Large intestine (tissue), 3 donors: ENCODE data around the gene PPFIA3. TPM values are rescaled to one million over a fixed set of nuclear protein-coding genes. Genes with fewer than 3 reads are reported as not detected.

Experiments used
- DNase-seq, 2 donors: peaks; one replicate each; pipeline versions ENCODE4 v3.0.0 to v3.0.0-alpha.2; 2013
- H3K27ac ChIP-seq: one replicate; pipeline ENCODE4 v1.5.1; 2013; ENCODE audit warnings: low read length
- H3K27me3 ChIP-seq: 2 replicates; pipeline ENCODE4 v1.6.1; 2013; ENCODE audit warnings: low read length; ENCODE audit not compliant: control insufficient read depth, insufficient read depth
- H3K36me3 ChIP-seq: 2 replicates; pipeline ENCODE4 v1.6.1; 2013; ENCODE audit warnings: low read length; ENCODE audit not compliant: control insufficient read depth, insufficient read depth
- H3K4me1 ChIP-seq: one replicate; pipeline ENCODE4 v1.6.1; 2013; ENCODE audit warnings: low read length; ENCODE audit not compliant: control insufficient read depth, insufficient read depth
- H3K4me3 ChIP-seq: one replicate; pipeline ENCODE4 v1.5.1; 2013; ENCODE audit warnings: low read length
- H3K9me3 ChIP-seq: one replicate; pipeline ENCODE4 v1.6.1; 2013; ENCODE audit warnings: mild to moderate bottlenecking, low read depth, low read length, moderate library complexity; ENCODE audit not compliant: control insufficient read depth
- WGBS: methylation state at CpG from one replicate; pipeline ENCODE4 v1.1.5; 2013; ENCODE audit warnings: low lambda C conversion rate; ENCODE audit not compliant: insufficient coverage; 5-methylcytosine and 5-hydroxymethylcytosine counted together
- polyA plus RNA-seq: library from polyadenylated mRNA; unstranded; fragments of 120-200 nt; gene quantifications from one replicate; pipeline ENCODE4 v1.2.1, GENCODE V29; 2013

The PPFIA3 gene
- polyA plus RNA-seq, 1 donor: 5.9 TPM

GRCh38 chr19:49102303-49102702 lies 17.0 kb upstream of the PPFIA3 start:
- Histone ChIP-seq H3K4me3 (no peak overlapping the region), H3K4me1 (no peaks in the 10 kb centered on the region), H3K27ac (no peak overlapping the region), H3K27me3 (no peaks in the 10 kb centered on the region), H3K36me3 (peaks cover 87% of the 10 kb centered on the region), H3K9me3 (no peaks in the 10 kb centered on the region)
- no CpG with 5 or more reads among the region's 12 CpGs for WGBS
- no peak for DNase-seq

GRCh38 chr19:49103331-49104085 lies 15.8 kb upstream of the PPFIA3 start:
- Histone ChIP-seq H3K4me1 (no peaks in the 10 kb centered on the region), H3K9me3 (no peaks in the 10 kb centered on the region), H3K4me3 (no peak overlapping the region), H3K27me3 (no peaks in the 10 kb centered on the region), H3K27ac (no peak overlapping the region), H3K36me3 (peaks cover 85% of the 10 kb centered on the region)
- WGBS: no CpG with 5 or more reads among the region's 33 CpGs
- DNase-seq: no peak

GRCh38 chr19:49104229-49104864 lies 15.0 kb upstream of the PPFIA3 start:
- H3K4me3 ChIP-seq: no peak overlapping the region
- WGBS: no CpG with 5 or more reads among the region's 30 CpGs
- no peak overlapping the region for H3K27ac ChIP-seq
- no peaks in the 10 kb centered on the region for H3K4me1 ChIP-seq
- peaks cover 86% of the 10 kb centered on the region for H3K36me3 ChIP-seq
- DNase-seq: no peak
- no peaks in the 10 kb centered on the region for H3K9me3 ChIP-seq
- no peaks in the 10 kb centered on the region for H3K27me3 ChIP-seq

GRCh38 chr19:49106648-49107135 lies 12.7 kb upstream of the PPFIA3 start:
- no peaks in the 10 kb centered on the region for H3K4me1 ChIP-seq
- H3K27me3 ChIP-seq: no peaks in the 10 kb centered on the region
- H3K36me3 ChIP-seq: peaks cover 73% of the 10 kb centered on the region
- no peak overlapping the region for H3K27ac ChIP-seq
- no peaks in the 10 kb centered on the region for H3K9me3 ChIP-seq
- DNase-seq: peak; percentile 26 to 31
- 60% methylated on average over 1 of the region's 12 CpGs for WGBS
- no peak overlapping the region for H3K4me3 ChIP-seq

GRCh38 chr19:49107625-49108459 lies 11.5 kb upstream of the PPFIA3 start:
- no peaks in the 10 kb centered on the region for H3K4me1 ChIP-seq
- no peaks in the 10 kb centered on the region for H3K27me3 ChIP-seq
- DNase-seq: no peak
- WGBS: 97% methylated on average over 6 of the region's 93 CpGs
- H3K9me3 ChIP-seq: no peaks in the 10 kb centered on the region
- no peak overlapping the region for H3K27ac ChIP-seq
- no peak overlapping the region for H3K4me3 ChIP-seq
- H3K36me3 ChIP-seq: peaks cover 64% of the 10 kb centered on the region

GRCh38 chr19:49109051-49109450 lies 10.3 kb upstream of the PPFIA3 start:
- H3K4me1 ChIP-seq: peaks cover 5% of the 10 kb centered on the region
- no peak overlapping the region for H3K4me3 ChIP-seq
- H3K27ac ChIP-seq: no peak overlapping the region
- H3K9me3 ChIP-seq: no peaks in the 10 kb centered on the region
- H3K27me3 ChIP-seq: no peaks in the 10 kb centered on the region
- no peak for DNase-seq
- peaks cover 52% of the 10 kb centered on the region for H3K36me3 ChIP-seq
- 100% methylated on average over 1 of the region's 5 CpGs for WGBS

- H3K4me3 ChIP-seq: no peak overlapping the region
- H3K4me1 ChIP-seq: peaks cover 5% of the 10 kb centered on the region
- WGBS: no CpG with 5 or more reads among the region's 8 CpGs
- peaks cover 46% of the 10 kb centered on the region for H3K36me3 ChIP-seq
- no peak overlapping the region for H3K27ac ChIP-seq
- H3K9me3 ChIP-seq: no peaks in the 10 kb centered on the region
- H3K27me3 ChIP-seq: no peaks in the 10 kb centered on the region
- no peak for DNase-seq
These were observed 9.6 kb upstream of the PPFIA3 start for GRCh38 chr19:49109569-49110233.

- Histone ChIP-seq H3K9me3 (no peaks in the 10 kb centered on the region), H3K36me3 (peaks cover 39% of the 10 kb centered on the region), H3K4me3 (no peak overlapping the region), H3K4me1 (peaks cover 5% of the 10 kb centered on the region), H3K27me3 (no peaks in the 10 kb centered on the region), H3K27ac (no peak overlapping the region)
- no peak for DNase-seq
- WGBS: 80% methylated on average over 1 of the region's 3 CpGs
These were observed 8.8 kb upstream of the PPFIA3 start for GRCh38 chr19:49110567-49110966.

GRCh38 chr19:49111218-49111998 lies 7.9 kb upstream of the PPFIA3 start:
- Histone ChIP-seq H3K4me3 (no peak overlapping the region), H3K27me3 (no peaks in the 10 kb centered on the region), H3K9me3 (no peaks in the 10 kb centered on the region), H3K27ac (no peak overlapping the region), H3K4me1 (peaks cover 5% of the 10 kb centered on the region), H3K36me3 (peaks cover 33% of the 10 kb centered on the region)
- WGBS: 85% methylated on average over 5 of the region's 11 CpGs
- DNase-seq: no peak
